ENCODE data around the gene PRKN.
A peak's percentile ranks its signal among the peaks of the same experiment; 100 is the strongest.

PRKN gene

DNA sequence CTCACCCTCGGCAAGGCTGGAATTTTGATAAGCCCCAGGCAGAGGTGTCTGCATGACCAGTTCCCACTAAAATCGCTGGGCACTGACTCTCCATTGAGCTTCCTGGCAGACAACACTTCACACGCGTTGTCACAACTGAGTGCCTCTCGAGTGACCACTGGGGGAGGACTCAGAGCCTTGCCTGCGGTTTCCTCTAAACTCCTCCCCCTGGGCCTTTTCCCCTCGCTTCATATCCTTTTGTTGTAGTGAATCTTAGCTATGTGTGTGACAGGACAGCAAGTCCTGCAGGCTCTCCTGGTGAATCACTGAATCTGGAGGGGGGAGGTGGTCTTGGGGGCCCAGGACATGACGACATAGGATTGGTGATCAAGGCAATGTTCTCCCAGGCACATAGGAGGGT is 670.8 kb downstream of the PRKN start:
- Histone ChIP-seq H3K36me3 (ENCODE audit: control insufficient read depth in 2 of 2, insufficient read depth in 1 of 2, low read length in 2 of 2) (no peaks in the 10 kb centered on the region), H3K27ac (ENCODE audit: extremely low read depth, low read depth, low read length) (no peak overlapping the region), H3K4me1 (ENCODE audit: control insufficient read depth, insufficient read depth, low read length) (no peaks in the 10 kb centered on the region), H3K4me3 (ENCODE audit: low read depth, low read length) (no peak overlapping the region), H3K9me3 (ENCODE audit: control insufficient read depth, insufficient read depth, low read depth, low read length) (no peaks in the 10 kb centered on the region)
- ChIA-PET CTCF (no interaction called here), POLR2A (no interaction called here)
- no peak for TF ChIP-seq HOXD13 (CRISPR knock-in tag; IDR thresholded peaks at IDR 0.05; ENCODE audit: borderline replicate concordance)
- no peak for TF ChIP-seq INSM2 (tag by site-specific recombination; IDR thresholded peaks at IDR 0.05)
- TF ChIP-seq, protein P1, sequence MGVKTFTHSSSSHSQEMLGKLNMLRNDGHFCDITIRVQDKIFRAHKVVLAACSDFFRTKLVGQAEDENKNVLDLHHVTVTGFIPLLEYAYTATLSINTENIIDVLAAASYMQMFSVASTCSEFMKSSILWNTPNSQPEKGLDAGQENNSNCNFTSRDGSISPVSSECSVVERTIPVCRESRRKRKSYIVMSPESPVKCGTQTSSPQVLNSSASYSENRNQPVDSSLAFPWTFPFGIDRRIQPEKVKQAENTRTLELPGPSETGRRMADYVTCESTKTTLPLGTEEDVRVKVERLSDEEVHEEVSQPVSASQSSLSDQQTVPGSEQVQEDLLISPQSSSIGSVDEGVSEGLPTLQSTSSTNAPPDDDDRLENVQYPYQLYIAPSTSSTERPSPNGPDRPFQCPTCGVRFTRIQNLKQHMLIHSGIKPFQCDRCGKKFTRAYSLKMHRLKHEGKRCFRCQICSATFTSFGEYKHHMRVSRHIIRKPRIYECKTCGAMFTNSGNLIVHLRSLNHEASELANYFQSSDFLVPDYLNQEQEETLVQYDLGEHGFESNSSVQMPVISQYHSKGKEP (tag by site-specific recombination; IDR thresholded peaks at IDR 0.05): no peak
- TF ChIP-seq IKZF3 (tag by site-specific recombination; IDR thresholded peaks at IDR 0.05): no peak
- TF ChIP-seq ZNF560 (tag by site-specific recombination; IDR thresholded peaks at IDR 0.05; ENCODE audit: borderline replicate concordance): no peak

DNA sequence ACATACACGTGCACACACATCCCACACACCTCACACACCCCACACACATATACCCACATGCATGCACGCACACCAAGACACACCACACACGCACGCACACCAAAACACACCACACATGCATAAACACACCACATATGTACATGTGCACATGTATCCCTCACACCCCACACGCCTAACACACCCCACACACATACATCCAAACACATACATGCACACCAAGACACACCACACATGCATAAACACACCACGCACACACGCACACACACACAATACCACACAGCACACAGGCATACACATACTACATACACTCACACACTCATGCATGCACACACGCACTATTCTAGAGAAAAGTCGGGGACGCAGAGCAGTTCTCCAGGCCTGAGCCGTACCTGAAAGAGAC is 671.5 kb downstream of the PRKN start:
- Histone ChIP-seq H3K4me1 (ENCODE audit: control insufficient read depth, insufficient read depth, low read length) (no peaks in the 10 kb centered on the region), H3K27ac (ENCODE audit: extremely low read depth, low read depth, low read length) (no peak overlapping the region), H3K9me3 (ENCODE audit: control insufficient read depth, insufficient read depth, low read depth, low read length) (no peaks in the 10 kb centered on the region), H3K36me3 (ENCODE audit: control insufficient read depth in 2 of 2, insufficient read depth in 1 of 2, low read length in 2 of 2) (no peaks in the 10 kb centered on the region), H3K4me3 (ENCODE audit: low read depth, low read length) (no peak overlapping the region)
- ChIA-PET CTCF (no interaction called here), POLR2A (no interaction called here)
- TF ChIP-seq, protein P2, sequence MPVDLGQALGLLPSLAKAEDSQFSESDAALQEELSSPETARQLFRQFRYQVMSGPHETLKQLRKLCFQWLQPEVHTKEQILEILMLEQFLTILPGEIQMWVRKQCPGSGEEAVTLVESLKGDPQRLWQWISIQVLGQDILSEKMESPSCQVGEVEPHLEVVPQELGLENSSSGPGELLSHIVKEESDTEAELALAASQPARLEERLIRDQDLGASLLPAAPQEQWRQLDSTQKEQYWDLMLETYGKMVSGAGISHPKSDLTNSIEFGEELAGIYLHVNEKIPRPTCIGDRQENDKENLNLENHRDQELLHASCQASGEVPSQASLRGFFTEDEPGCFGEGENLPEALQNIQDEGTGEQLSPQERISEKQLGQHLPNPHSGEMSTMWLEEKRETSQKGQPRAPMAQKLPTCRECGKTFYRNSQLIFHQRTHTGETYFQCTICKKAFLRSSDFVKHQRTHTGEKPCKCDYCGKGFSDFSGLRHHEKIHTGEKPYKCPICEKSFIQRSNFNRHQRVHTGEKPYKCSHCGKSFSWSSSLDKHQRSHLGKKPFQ (tag by site-specific recombination; IDR thresholded peaks at IDR 0.05): peak; percentile 79
- no peak for TF ChIP-seq ZNF585B (tag by site-specific recombination; IDR thresholded peaks at IDR 0.05)

DNA sequence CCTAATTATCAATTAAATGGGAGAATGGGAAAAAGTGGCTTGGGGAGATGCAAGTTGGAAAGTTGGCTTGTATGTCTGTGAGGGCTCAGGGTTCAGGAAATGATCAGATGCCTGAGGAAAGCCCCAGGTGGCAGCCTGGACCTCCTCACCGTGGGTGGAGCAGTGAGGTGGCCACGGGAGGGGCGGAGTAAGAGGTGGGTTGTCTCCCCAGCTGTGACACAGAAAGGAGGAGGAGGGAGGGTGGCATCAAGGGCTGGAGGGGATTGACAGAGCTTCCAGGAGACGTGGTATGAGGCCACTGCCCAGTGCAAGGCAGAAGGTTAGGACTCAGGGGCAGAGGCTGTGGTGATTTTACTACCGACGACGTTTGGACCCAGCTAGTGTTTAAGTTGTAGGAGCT is 672.2 kb downstream of the PRKN start:
- no peak overlapping the region for H3K27ac ChIP-seq (ENCODE audit: extremely low read depth, low read depth, low read length)
- POLR2A ChIA-PET: no interaction called here
- TF ChIP-seq EGR2 (tag by site-specific recombination; IDR thresholded peaks at IDR 0.05; ENCODE audit: low read depth) (peak; percentile 52), ZNF366 (tag by site-specific recombination; conservative IDR thresholded peaks at IDR 0.05) (no peak)
- no peak overlapping the region for H3K4me3 ChIP-seq (ENCODE audit: low read depth, low read length)
- CTCF ChIA-PET: no interaction called here
- H3K36me3 ChIP-seq (ENCODE audit: control insufficient read depth in 2 of 2, insufficient read depth in 1 of 2, low read length in 2 of 2): no peaks in the 10 kb centered on the region
- H3K4me1 ChIP-seq (ENCODE audit: control insufficient read depth, insufficient read depth, low read length): no peaks in the 10 kb centered on the region
- no peaks in the 10 kb centered on the region for H3K9me3 ChIP-seq (ENCODE audit: control insufficient read depth, insufficient read depth, low read depth, low read length)

DNA sequence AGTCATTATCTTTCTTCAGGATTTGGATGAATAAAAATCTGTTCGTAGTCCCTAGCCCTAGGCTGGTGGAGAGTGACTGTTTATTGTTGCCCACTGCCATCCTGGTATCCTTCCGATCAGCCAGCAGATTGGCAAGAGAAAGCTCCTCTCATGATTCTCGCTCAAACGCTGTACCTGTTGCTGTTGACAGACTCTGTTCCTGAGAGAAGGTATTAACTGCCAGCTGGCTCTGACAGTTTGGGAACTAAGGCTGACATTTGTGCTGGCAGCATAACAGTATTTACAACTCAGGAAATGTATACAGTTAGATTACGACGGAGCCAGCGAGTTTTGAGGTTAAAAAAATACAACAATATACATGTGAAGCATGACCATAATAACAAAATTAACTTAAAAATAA is 674.5 kb downstream of the PRKN start:
- Histone ChIP-seq H3K4me3 (ENCODE audit: low read depth, low read length) (no peak overlapping the region), H3K9me3 (ENCODE audit: control insufficient read depth, insufficient read depth, low read depth, low read length) (no peaks in the 10 kb centered on the region), H3K4me1 (ENCODE audit: control insufficient read depth, insufficient read depth, low read length) (no peaks in the 10 kb centered on the region), H3K36me3 (ENCODE audit: control insufficient read depth in 2 of 2, insufficient read depth in 1 of 2, low read length in 2 of 2) (no peaks in the 10 kb centered on the region), H3K27ac (ENCODE audit: extremely low read depth, low read depth, low read length) (no peak overlapping the region)
- ChIA-PET CTCF (no interaction called here), POLR2A (no interaction called here)
- TF ChIP-seq ZNF549 (tag by site-specific recombination; IDR thresholded peaks at IDR 0.05) (no peak), SCRT2 (tag by site-specific recombination; IDR thresholded peaks at IDR 0.05) (peak; percentile 30; the same call in 1 of the 2 replicates)
